ENCODE data around the gene KCNK15. TPM values are rescaled to one million over a fixed set of nuclear protein-coding genes. Genes with fewer than 3 reads are reported as not detected.

Gene KCNK15
- total RNA-seq, 1 donor from 2014 or later = 3.1 TPM

GRCh38 chr20:44787299-44787698 lies 41.6 kb downstream of the KCNK15 start:
- DNase-seq (ENCODE audit: low spot score) = no peak

- DNase-seq (ENCODE audit: low spot score) = no peak
These were observed 43.2 kb downstream of the KCNK15 start for GRCh38 chr20:44788706-44789456.

GRCh38 chr20:44790638-44791393 lies 45.2 kb downstream of the KCNK15 start:
- no peak for DNase-seq (ENCODE audit: low spot score)

GRCh38 chr20:44792796-44793195 lies 47.1 kb downstream of the KCNK15 start:
- no peak for DNase-seq (ENCODE audit: low spot score)

- DNase-seq (ENCODE audit: low spot score) = no peak
These were observed 50.2 kb downstream of the KCNK15 start for GRCh38 chr20:44795836-44796235.

GRCh38 chr20:44796311-44796710 lies 50.6 kb downstream of the KCNK15 start:
- DNase-seq (ENCODE audit: low spot score) = no peak

- no peak for DNase-seq (ENCODE audit: low spot score)
These were observed 51.2 kb downstream of the KCNK15 start for GRCh38 chr20:44796758-44797457.

- DNase-seq (ENCODE audit: low spot score) = no peak
These were observed 54.0 kb downstream of the KCNK15 start for GRCh38 chr20:44799691-44800090.

GRCh38 chr20:44800391-44801046 lies 54.9 kb downstream of the KCNK15 start:
- DNase-seq (ENCODE audit: low spot score) = no peak

Other genes with a start within 250 kb of the KCNK15 start
- gene SERINC3, start 223.8 kb upstream of the KCNK15 start, total RNA-seq = 123 TPM
- gene PKIG, start 163.3 kb upstream of the KCNK15 start, total RNA-seq = 50.1 TPM
- 12.2 TPM for gene ADA, start 94.2 kb upstream of the KCNK15 start, total RNA-seq
- gene CCN5, start 30.5 kb upstream of the KCNK15 start, total RNA-seq = 51.5 TPM
- gene RIMS4, start 64.7 kb downstream of the KCNK15 start, total RNA-seq = 0.29 TPM
- 182 TPM for gene YWHAB, start 139.8 kb downstream of the KCNK15 start, total RNA-seq
- gene PABPC1L, start 164.2 kb downstream of the KCNK15 start, total RNA-seq = 10.1 TPM
- 9.1 TPM for gene TOMM34, start 214.5 kb downstream of the KCNK15 start, total RNA-seq
- gene STK4, start 220.6 kb downstream of the KCNK15 start, total RNA-seq = 34.4 TPM